Right atrium auricular region (tissue), 2 donors: ENCODE data around the gene RAB9B. TPM values are rescaled to one million over a fixed set of nuclear protein-coding genes. Genes with fewer than 3 reads are reported as not detected.

Source experiments
- DNase-seq: peaks from one replicate; pipeline ENCODE4 v3.0.0-alpha.2; 2019; ENCODE audit warnings: low spot score
- H3K27ac ChIP-seq, 2 donors: fragments of 200-600 bp; sonication (generic); 1 replicate in 1 of 2; 2 replicates in 1 of 2; pipeline ENCODE4 v1.5.1; 2016 to 2019
- H3K27me3 ChIP-seq, 2 donors: fragments of 200-600 bp; sonication (generic); one replicate each; pipeline versions ENCODE4 v1.5.1 to v1.6.0; 2017 to 2019
- H3K36me3 ChIP-seq: fragments of 200-600 bp; sonication (generic); one replicate; pipeline ENCODE4 v1.5.1; 2016
- H3K4me1 ChIP-seq, 2 donors: fragments of 200-600 bp; sonication (generic); one replicate each; pipeline versions ENCODE4 v1.5.1 to v1.6.0; 2017 to 2019
- H3K4me3 ChIP-seq, 2 donors: fragments of 200-600 bp; sonication (generic); 1 replicate in 1 of 2; 2 replicates in 1 of 2; pipeline ENCODE4 v1.5.1; 2017 to 2019; ENCODE audit warnings: mild to moderate bottlenecking in 1 of 2, moderate library complexity in 1 of 2
- H3K9me3 ChIP-seq, 2 donors: fragments of 200-600 bp; sonication (generic); one replicate each; pipeline ENCODE4 v1.5.1; 2019
- total RNA-seq, 2 donors: library from RNA; depleted of rRNA; stranded (reverse); fragments of >200 nt; gene quantifications; one replicate each; pipeline ENCODE4 v1.1.0, GENCODE V29; 2016
- TF ChIP-seq, protein P1 (sequence below), 2 donors: fragments of 200-600 bp; sonication (generic); IDR thresholded peaks; one replicate each; pipeline ENCODE4 v1.5.1; 2019; ENCODE audit warnings: antibody characterized with exemption in 2 of 2

Gene RAB9B
- total RNA-seq, 2 donors from 2014 or later: 12.7 to 21.1 TPM

DNA sequence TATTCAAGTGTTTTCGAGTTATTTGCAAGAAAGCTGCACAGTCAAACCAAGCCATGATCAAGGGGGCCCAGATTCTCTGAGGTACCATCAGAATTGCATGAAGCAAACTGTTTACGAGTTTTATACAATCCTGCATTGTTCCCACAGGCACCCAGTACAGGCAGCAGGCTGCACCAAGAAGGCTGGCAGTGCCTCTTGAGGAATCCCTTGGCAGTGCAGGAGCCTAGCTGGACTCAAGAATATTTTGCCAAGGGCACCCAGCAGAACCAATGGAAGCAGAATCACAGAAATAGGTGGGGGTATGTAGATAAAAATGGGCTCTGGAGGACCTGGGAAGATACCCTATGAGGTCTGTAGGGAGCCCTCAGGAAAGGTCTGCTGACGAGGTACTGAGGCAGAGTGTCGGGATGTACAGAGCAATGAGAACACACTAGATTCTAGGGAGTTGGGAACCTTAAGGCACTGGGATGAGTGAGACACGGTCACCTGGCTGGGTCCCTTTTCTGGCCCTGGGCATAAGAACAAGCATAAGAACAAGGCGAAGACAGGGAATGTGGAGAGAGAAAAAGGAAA is 57.9 kb downstream of the RAB9B start:
- TF ChIP-seq, protein P1, sequence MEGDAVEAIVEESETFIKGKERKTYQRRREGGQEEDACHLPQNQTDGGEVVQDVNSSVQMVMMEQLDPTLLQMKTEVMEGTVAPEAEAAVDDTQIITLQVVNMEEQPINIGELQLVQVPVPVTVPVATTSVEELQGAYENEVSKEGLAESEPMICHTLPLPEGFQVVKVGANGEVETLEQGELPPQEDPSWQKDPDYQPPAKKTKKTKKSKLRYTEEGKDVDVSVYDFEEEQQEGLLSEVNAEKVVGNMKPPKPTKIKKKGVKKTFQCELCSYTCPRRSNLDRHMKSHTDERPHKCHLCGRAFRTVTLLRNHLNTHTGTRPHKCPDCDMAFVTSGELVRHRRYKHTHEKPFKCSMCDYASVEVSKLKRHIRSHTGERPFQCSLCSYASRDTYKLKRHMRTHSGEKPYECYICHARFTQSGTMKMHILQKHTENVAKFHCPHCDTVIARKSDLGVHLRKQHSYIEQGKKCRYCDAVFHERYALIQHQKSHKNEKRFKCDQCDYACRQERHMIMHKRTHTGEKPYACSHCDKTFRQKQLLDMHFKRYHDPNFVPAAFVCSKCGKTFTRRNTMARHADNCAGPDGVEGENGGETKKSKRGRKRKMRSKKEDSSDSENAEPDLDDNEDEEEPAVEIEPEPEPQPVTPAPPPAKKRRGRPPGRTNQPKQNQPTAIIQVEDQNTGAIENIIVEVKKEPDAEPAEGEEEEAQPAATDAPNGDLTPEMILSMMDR (IDR thresholded peaks at IDR 0.05): peak in 1 of 2 donors; percentile 55
- Histone ChIP-seq H3K36me3 (no peaks in the 10 kb centered on the region), H3K4me1 (no peaks in the 10 kb centered on the region), H3K9me3 (no peaks in the 10 kb centered on the region), H3K27me3 (no peaks in the 10 kb centered on the region), H3K4me3 (no peak overlapping the region), H3K27ac (no peak overlapping the region)
- no peak for DNase-seq

DNA sequence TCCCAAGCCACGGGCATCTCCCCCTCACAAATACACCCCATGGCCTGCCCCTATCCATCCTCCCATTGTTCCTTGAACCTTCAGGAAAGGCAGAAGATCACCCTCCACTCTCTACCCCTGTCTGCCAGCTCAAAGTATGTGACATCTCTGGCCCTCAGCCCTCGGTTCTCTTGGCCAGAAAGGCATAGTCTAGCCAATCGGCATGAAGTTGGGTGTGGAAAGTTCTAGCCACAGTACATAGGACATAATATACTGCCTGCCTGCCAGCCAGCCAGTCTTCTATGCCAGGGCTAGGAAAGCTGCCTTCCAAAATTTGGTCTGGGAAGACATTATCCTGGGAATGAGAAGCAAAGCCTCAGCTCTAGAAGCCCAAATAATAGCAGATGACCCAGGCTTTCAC is 58.6 kb downstream of the RAB9B start:
- Histone ChIP-seq H3K27ac (no peak overlapping the region), H3K4me1 (no peaks in the 10 kb centered on the region), H3K9me3 (no peaks in the 10 kb centered on the region), H3K4me3 (no peak overlapping the region), H3K27me3 (no peaks in the 10 kb centered on the region), H3K36me3 (no peaks in the 10 kb centered on the region)
- TF ChIP-seq, protein P1 (IDR thresholded peaks at IDR 0.05): no peak
- DNase-seq: no peak

Other genes starting within 250 kb of the RAB9B start
- gene TCEAL4, start 246.7 kb downstream of the RAB9B start, total RNA-seq: 10 to 100 TPM; 75.3 to 78.0 TPM
- gene TCEAL3, start 224.3 kb downstream of the RAB9B start, total RNA-seq: 10 to 100 TPM; 31.2 to 47.5 TPM
- 10 to 100 TPM; 39.1 to 48.2 TPM for gene TCEAL1, start 203.3 kb downstream of the RAB9B start, total RNA-seq
- 100 to 1,000 TPM; 193 to 198 TPM for gene MORF4L2, start 145.6 kb downstream of the RAB9B start, total RNA-seq
- not detected for gene TMEM31, start 121.3 kb downstream of the RAB9B start, total RNA-seq
- 10 to 100 TPM; 10.6 to 11.9 TPM for gene PLP1, start 55.4 kb downstream of the RAB9B start, total RNA-seq
- 1 to 10 TPM in 1 of 2 donors, not detected in 1; 2.4 TPM for gene TMSB15B, start 130.4 kb upstream of the RAB9B start, total RNA-seq
- gene H2BW1, start 181.5 kb upstream of the RAB9B start, total RNA-seq: not detected
- not detected for gene H2BW2, start 207.7 kb upstream of the RAB9B start, total RNA-seq
- gene TMSB15C, start 244.0 kb upstream of the RAB9B start, total RNA-seq: under 1 TPM; 0.30 to 0.47 TPM